Measurements from ENCODE around the gene SHROOM2.

SHROOM2 gene

DNA sequence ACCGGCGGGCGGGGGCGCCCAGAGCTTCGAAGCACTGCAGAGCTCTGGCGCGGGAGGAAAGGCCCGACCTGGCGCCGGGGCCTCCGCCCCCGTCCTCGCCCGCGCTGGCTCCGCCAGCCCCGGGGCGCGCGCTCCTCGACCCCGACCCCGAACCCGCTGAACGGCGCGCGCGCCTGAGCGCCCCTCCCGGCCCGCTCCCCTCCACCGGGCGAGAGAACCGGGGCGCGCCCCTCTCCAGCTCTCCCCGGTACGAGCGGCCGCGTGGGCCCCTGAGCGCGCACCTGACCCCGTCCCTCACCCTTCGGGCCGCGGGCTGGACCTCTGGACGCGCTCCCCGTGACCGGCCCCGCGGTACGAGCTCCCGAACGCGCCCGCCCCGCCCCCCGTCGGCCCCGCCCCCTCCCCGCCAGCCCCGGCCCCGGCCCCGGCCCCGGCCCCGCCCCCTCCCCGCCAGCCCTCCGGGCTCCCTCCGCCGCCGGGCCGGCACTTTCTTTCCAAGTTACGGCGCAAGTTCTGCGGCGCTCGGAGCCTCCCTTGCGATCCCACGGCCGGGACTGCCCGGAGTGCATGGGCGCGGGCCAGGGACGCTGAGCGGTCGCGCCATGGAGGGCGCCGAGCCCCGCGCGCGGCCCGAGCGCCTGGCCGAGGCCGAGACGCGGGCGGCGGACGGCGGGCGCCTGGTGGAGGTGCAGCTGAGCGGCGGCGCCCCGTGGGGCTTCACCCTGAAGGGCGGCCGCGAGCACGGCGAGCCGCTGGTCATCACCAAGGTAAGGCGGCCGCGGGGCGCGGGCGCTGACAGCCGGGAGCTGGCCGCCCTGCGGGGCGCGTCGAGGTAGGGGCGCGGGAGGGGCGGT, at the start of gene SHROOM2:
Gene SHROOM2, plus strand, starts transcription at position 486 of the 854 bp plus-strand sequence. Its CDS starts 117 bp downstream, at position 603.
- TF ChIP-seq CTCF (IDR thresholded peaks at IDR 0.05; ENCODE audit: control insufficient read depth, extremely low read depth, insufficient read depth) = no peak
- peak within 1 kb of the TSS; percentile 64 for H3K4me3 ChIP-seq (ENCODE audit: low read depth, low read length)
- no peak for DNase-seq (ENCODE audit: low read depth)

DNA sequence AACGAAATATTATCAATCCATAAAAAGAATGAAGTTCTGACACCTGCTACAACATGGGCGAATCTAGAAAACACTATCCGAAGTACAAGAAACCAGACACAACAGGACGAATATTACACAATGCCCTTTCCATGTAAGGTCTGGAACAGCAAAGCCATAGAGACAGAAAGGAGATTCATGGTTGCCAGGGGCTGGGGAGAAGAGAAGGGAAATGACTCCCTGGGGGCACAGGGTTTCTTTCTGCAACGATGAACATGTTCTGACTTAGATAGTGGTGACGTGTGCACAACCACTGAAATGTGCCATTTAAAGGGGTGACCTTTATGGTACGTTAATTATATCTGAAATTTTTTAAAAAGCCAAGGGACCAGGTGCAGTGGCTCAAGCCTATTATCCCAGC, 48.9 kb upstream of the SHROOM2 start:
- no peak for DNase-seq (ENCODE audit: low read depth)
- TF ChIP-seq CTCF (IDR thresholded peaks at IDR 0.05; ENCODE audit: control insufficient read depth, extremely low read depth, insufficient read depth) = no peak
- H3K4me3 ChIP-seq (ENCODE audit: low read depth, low read length) = no peak overlapping the region

DNA sequence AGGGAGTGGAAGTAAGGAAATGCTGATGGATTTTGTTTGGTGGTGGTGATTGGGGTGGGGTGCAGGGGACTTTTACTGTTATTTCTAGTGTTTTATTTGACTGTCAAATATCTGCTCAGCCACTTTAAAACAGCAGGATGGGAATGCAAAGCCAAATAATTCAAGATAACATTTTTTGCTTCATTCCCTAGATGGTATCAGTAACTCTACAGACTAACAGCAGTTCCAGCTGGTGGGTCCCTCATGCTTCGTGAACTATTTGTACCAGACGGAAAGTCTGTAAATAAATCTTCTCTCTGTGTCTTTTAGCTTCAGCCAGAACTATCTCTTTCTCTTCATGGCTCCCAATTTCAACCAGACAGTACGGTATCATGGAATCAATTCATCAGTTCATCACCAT, 48.1 kb upstream of the SHROOM2 start:
- H3K4me3 ChIP-seq (ENCODE audit: low read depth, low read length) = no peak overlapping the region
- no peak for DNase-seq (ENCODE audit: low read depth)
- no peak for TF ChIP-seq CTCF (IDR thresholded peaks at IDR 0.05; ENCODE audit: control insufficient read depth, extremely low read depth, insufficient read depth)

DNA sequence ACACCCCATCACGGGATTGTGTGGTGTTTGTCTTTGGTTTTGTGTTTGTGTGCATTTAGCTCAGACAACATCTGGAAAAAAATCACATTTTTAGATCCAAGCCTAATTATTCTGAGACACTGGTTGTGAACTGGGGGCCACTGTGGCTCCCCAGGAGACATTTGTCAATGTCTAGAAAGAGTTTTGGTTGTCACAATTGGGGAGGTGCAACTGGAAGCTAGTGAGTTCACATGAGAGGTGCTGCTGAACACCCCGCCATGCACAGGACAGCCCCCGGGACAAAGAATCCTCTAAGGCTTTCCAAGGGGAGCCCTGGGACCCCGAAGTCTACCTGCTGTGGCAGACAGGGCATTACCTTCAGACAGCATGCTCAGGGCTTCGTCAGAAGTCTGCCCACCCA, 47.1 kb upstream of the SHROOM2 start:
- no peak for TF ChIP-seq CTCF (IDR thresholded peaks at IDR 0.05; ENCODE audit: control insufficient read depth, extremely low read depth, insufficient read depth)
- no peak overlapping the region for H3K4me3 ChIP-seq (ENCODE audit: low read depth, low read length)
- no peak for DNase-seq (ENCODE audit: low read depth)

DNA sequence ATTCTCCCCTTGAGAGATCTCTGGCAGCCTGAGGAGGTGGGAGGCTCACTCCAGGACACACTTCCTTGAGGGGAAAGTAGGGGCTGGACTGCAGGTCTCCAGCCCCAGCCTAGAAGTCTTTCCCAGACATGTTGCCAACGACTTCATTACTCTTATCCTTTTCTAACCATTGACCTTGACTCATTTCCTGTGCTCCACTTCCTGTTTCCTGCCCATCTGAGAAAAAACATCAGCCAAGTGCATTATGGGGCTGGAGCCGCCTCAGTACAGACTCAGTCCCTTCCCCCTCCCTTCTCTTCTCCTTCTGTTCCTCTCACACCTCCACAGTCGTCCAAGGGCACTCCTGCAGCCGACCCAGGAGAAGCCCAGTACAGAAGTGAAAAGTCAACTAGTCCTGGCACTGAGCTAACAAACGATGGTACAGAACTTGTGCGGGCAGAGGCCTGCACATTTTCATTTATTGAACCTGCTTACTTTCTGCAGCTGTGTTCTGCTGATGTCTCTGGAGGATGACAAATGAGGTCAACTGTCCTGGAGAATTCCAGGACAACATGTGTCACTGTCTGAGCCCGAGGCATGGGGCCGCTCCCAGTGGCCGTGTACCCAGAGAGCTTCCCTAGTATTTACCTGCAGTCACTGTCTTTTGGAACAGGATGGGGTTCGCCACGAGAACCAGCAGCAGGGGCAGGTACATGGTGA, 40.7 kb upstream of the SHROOM2 start:
- no peak overlapping the region for H3K4me3 ChIP-seq (ENCODE audit: low read depth, low read length)
- no peak for DNase-seq (ENCODE audit: low read depth)
- no peak for TF ChIP-seq CTCF (IDR thresholded peaks at IDR 0.05; ENCODE audit: control insufficient read depth, extremely low read depth, insufficient read depth)

DNA sequence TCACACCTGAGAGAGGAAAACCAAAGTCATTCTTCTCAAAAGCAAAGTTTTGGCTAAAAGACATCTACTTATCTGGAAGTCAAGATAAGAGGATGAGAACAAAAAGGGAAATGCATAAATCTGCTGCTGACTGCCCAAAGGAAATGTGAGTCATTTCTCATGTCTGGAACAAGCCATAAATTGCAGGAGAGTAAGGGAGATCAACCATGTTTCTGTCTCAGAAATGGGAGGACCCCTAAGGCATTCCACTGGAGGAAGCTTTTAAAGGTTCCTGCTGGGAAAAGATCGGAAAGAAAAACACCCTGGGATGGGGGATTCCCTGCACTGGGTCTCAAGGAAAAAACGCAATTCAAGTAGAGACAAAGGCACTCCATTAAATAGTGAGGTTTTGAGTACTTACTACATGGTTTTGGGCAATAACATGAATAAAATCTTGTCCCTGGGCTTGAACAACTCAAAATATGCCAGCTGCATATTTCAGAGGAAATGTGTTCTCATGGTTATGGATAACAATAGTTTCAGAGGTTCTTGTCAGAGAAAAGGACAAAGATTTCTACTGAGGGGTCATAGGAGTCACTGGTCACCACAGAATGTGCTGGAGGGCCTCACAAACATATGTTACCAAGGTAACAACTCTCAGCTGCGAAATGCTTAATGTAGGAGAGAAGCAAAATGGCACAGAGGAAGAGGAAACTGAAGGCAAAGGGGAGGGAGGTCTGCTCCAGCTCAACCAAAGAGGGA, 39.9 kb upstream of the SHROOM2 start:
- no peak overlapping the region for H3K4me3 ChIP-seq (ENCODE audit: low read depth, low read length)
- no peak for DNase-seq (ENCODE audit: low read depth)
- TF ChIP-seq CTCF (IDR thresholded peaks at IDR 0.05; ENCODE audit: control insufficient read depth, extremely low read depth, insufficient read depth) = no peak

Data from LNCaP clone FGC (cell line).